ENCODE measurements around the gene ERN1. TPM values are rescaled to one million over a fixed set of nuclear protein-coding genes. Genes with fewer than 3 reads are reported as not detected.

ERN1 gene
- total RNA-seq, 1 experiment from 2014 or later = 13.5 TPM

GRCh38 chr17:64155129-64155528, 25.2 kb upstream of the ERN1 start:
- no peak overlapping the region for H3K4me2 ChIP-seq (ENCODE audit: low read length)
- H3K9ac ChIP-seq (ENCODE audit: low read length) = no peak overlapping the region
- H4K20me1 ChIP-seq (ENCODE audit: low read length) = no peaks in the 10 kb centered on the region
- ChIA-PET CTCF (no interaction called here), POLR2A (ENCODE audit: unreplicated experiment) (no interaction called here)
- intact Hi-C loops (cut with micrococcal nuclease) = no loop called here
- no peak overlapping the region for H3K4me3 ChIP-seq (ENCODE audit: low read length)
- ATAC-seq = no peak
- peaks cover 21% of the 10 kb centered on the region for H3K4me1 ChIP-seq (ENCODE audit: insufficient read depth, low read length)
- H3K27me3 ChIP-seq (ENCODE audit: low read length) = no peaks in the 10 kb centered on the region
- H3F3A ChIP-seq (ENCODE audit: low read length, unreplicated experiment) = no peaks in the 10 kb centered on the region
- H3K9me2 ChIP-seq (replicated peaks; ENCODE audit: low read length) = no peaks in the 10 kb centered on the region
- no TSS peak for BruUV-seq (replicated peaks)
- no peak for DNase-seq
- H3K9me3 ChIP-seq (ENCODE audit: low read length) = no peaks in the 10 kb centered on the region
- no peak for TF ChIP-seq CTCF (conservative IDR thresholded peaks at IDR 0.05; ENCODE audit: low read depth, low read length)
- TF ChIP-seq EZH2phosphoT487 (IDR thresholded peaks at IDR 0.05; ENCODE audit: borderline replicate concordance, low read length) = no peak
- no peak for TF ChIP-seq EZH2 (IDR thresholded peaks at IDR 0.05; ENCODE audit: low read length, unreplicated experiment)
- H3K36me3 ChIP-seq (ENCODE audit: low read depth, low read length) = peaks cover 10% of the 10 kb centered on the region; the same call in 1 of the 2 replicates
- no peak overlapping the region for H2AFZ ChIP-seq (ENCODE audit: low read length)
- no peak overlapping the region for H3K27ac ChIP-seq (ENCODE audit: low read length)
- no peaks in the 10 kb centered on the region for H3K79me2 ChIP-seq (ENCODE audit: low read length)

- Histone ChIP-seq H3F3A (ENCODE audit: low read length, unreplicated experiment) (no peaks in the 10 kb centered on the region), H2AFZ (ENCODE audit: low read length) (no peak overlapping the region), H3K79me2 (ENCODE audit: low read length) (no peaks in the 10 kb centered on the region), H3K27me3 (ENCODE audit: low read length) (no peaks in the 10 kb centered on the region), H4K20me1 (ENCODE audit: low read length) (no peaks in the 10 kb centered on the region), H3K9ac (ENCODE audit: low read length) (no peak overlapping the region), H3K4me3 (ENCODE audit: low read length) (no peak overlapping the region), H3K4me1 (ENCODE audit: insufficient read depth, low read length) (peaks cover 21% of the 10 kb centered on the region), H3K4me2 (ENCODE audit: low read length) (no peak overlapping the region), H3K36me3 (ENCODE audit: low read depth, low read length) (peaks cover 10% of the 10 kb centered on the region; the same call in 1 of the 2 replicates), H3K27ac (ENCODE audit: low read length) (no peak overlapping the region), H3K9me2 (replicated peaks; ENCODE audit: low read length) (no peaks in the 10 kb centered on the region), H3K9me3 (ENCODE audit: low read length) (no peaks in the 10 kb centered on the region)
- BruUV-seq (replicated peaks) = no TSS peak
- POLR2A ChIA-PET (ENCODE audit: unreplicated experiment) = no interaction called here
- CTCF ChIA-PET = no interaction called here
- TF ChIP-seq CTCF (conservative IDR thresholded peaks at IDR 0.05; ENCODE audit: low read depth, low read length) (no peak), EZH2phosphoT487 (IDR thresholded peaks at IDR 0.05; ENCODE audit: borderline replicate concordance, low read length) (no peak), EZH2 (IDR thresholded peaks at IDR 0.05; ENCODE audit: low read length, unreplicated experiment) (no peak)
- ATAC-seq (no peak), DNase-seq (no peak)
- intact Hi-C loops (cut with micrococcal nuclease) = no loop called here
Observed at GRCh38 chr17:64154717-64155116, 24.8 kb upstream of the ERN1 start.

GRCh38 chr17:64154313-64154695, 24.4 kb upstream of the ERN1 start:
- Histone ChIP-seq H3K4me3 (ENCODE audit: low read length) (no peak overlapping the region), H3K27me3 (ENCODE audit: low read length) (no peaks in the 10 kb centered on the region), H3K79me2 (ENCODE audit: low read length) (no peaks in the 10 kb centered on the region), H3K9me3 (ENCODE audit: low read length) (no peaks in the 10 kb centered on the region), H3K4me1 (ENCODE audit: insufficient read depth, low read length) (peaks cover 21% of the 10 kb centered on the region), H3K36me3 (ENCODE audit: low read depth, low read length) (peaks cover 10% of the 10 kb centered on the region; the same call in 1 of the 2 replicates), H4K20me1 (ENCODE audit: low read length) (no peaks in the 10 kb centered on the region), H3F3A (ENCODE audit: low read length, unreplicated experiment) (no peaks in the 10 kb centered on the region), H3K4me2 (ENCODE audit: low read length) (no peak overlapping the region), H3K27ac (ENCODE audit: low read length) (no peak overlapping the region), H2AFZ (ENCODE audit: low read length) (no peak overlapping the region), H3K9ac (ENCODE audit: low read length) (no peak overlapping the region), H3K9me2 (replicated peaks; ENCODE audit: low read length) (no peaks in the 10 kb centered on the region)
- DNase-seq = no peak
- intact Hi-C loops (cut with micrococcal nuclease) = no loop called here
- BruUV-seq (replicated peaks) = no TSS peak
- no peak for TF ChIP-seq EZH2 (IDR thresholded peaks at IDR 0.05; ENCODE audit: low read length, unreplicated experiment)
- TF ChIP-seq CTCF (conservative IDR thresholded peaks at IDR 0.05; ENCODE audit: low read depth, low read length) = no peak
- TF ChIP-seq EZH2phosphoT487 (IDR thresholded peaks at IDR 0.05; ENCODE audit: borderline replicate concordance, low read length) = no peak
- POLR2A ChIA-PET (ENCODE audit: unreplicated experiment) = interaction anchor here (0.6 kb wide), 1 partner anchor 9 kb away, joined by 4 read pairs; no protein-coding TSS in a partner anchor
- CTCF ChIA-PET = no interaction called here
- ATAC-seq = no peak

Data from PC-3 (cell line).